Stimulated activated CD4-positive, alpha-beta T cell treated with anti-CD3 and anti-CD28 coated beads, TNF-alpha, amount 100 ng/mL, for 4 hours (primary cell): ENCODE results near the gene MAPRE2.
"Not testable (repeated sequence)": the region's sequence is repeated elsewhere in the genome, so short reads cannot be mapped to it uniquely, and the experiment has no call there.

ENCODE experiments used
- DNase-seq, 3 experiments: peaks; one replicate each; pipeline ENCODE4 v3.0.0-alpha.2; 2020; ENCODE audit warnings: low read depth in 3 of 3

Gene MAPRE2

GRCh38 chr18:35153609-35154272 lies 112.5 kb downstream of the MAPRE2 start:
- DNase-seq, result no peak

DNA sequence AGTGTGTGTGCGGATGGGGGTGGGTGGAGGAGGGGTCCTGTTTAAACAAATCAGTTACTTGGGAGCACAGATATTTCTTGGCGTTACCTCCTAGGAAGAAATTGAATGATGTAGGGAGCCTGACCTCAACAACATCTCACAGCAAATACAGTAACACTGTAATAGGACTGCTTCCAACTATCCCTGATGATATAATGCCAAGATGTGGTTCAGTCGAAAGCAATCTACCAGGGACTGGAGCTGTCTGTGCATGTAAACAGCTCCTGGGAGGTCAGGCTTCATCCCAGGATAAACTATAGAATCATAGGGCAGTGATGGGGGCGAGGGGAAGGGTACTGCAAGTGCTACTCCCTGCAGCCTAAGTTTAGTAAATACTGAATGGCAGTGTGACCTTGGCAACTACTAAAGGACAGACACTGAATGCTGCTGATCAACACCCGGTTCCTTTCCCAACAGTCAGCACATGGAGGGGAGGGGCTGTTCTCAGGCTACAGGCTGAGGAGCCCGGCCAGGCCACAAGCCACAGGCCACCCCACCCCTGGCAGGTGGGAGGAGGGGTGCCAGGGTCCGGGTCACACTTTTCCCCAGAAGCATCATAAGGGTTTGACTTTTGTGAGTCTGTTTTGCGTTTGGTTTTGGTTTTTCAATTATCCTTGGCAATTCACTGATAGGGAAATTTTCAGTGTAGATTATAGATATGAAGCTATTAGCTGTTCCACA lies 114.3 kb downstream of the MAPRE2 start:
- no peak for DNase-seq

- DNase-seq, result no peak
Measured at GRCh38 chr18:35157181-35157580, 116.0 kb downstream of the MAPRE2 start.

- DNase-seq, result no peak
Measured at GRCh38 chr18:35158728-35159450, 117.7 kb downstream of the MAPRE2 start.

- no peak for DNase-seq
Measured at GRCh38 chr18:35159782-35160181, 118.6 kb downstream of the MAPRE2 start.

GRCh38 chr18:35161485-35161884 lies 120.3 kb downstream of the MAPRE2 start:
- no peak for DNase-seq

DNA sequence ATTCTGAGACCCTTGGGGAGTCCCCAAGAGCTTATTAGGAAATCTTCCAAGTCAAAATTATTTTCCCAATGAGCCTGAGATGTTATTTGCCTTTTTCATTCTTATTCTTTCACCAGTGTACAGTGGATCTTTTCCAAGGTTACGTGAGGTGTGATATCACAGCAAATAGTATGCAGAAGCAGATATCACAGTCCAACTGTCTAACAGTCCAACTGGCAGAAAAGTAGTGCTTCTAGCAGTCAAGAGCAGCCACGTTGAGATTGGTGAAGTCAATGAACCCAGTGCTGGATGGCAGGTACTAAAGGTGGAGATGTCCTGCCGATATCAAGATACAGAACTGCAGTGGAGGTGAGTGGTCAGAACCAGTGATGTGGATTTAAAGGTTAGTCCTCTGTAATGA lies 120.7 kb downstream of the MAPRE2 start:
- DNase-seq, result no peak

- DNase-seq, result no peak
Measured at GRCh38 chr18:35163014-35163539, 121.9 kb downstream of the MAPRE2 start.

DNA sequence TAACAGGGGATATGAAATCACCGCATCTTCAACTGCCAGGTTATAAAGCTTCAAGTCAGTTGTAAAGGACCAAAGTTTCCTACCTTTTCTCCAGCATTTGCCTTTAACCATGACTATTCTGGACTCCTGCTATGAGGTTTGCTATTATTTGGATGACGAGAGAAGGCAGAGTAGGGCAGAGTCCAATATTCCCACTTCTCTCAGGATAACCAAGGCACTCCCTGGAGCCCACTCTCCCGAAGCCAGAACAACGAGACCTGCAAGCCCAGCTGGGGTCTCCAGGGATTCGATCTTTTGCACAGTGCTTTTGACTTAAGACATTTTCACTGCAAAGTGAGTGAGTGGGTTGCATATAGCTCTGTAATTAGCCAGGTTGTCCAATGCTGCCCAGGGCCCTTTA lies 122.5 kb downstream of the MAPRE2 start:
- DNase-seq, result no peak

- no peak for DNase-seq
Measured at GRCh38 chr18:35164133-35164532, 122.9 kb downstream of the MAPRE2 start.

DNA sequence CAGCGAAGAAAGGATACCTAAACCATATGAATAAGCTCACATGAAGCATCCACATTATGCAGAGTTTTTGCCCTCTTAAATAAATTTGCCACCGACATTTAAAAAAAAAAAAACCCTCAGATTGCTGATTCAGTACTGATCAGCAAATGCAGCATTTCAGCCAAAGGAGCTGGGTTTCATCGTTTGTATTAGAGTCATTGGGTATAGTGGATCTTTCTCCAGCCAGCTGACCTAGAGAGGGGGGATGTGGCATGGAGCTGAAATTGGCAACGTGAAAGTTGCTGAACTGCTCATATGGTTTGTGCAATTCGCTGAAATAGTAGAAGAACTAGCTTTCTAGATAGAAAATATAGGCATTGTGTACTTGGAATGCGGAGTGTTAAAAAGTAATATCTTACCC lies 126.1 kb downstream of the MAPRE2 start:
- DNase-seq, result no peak

DNA sequence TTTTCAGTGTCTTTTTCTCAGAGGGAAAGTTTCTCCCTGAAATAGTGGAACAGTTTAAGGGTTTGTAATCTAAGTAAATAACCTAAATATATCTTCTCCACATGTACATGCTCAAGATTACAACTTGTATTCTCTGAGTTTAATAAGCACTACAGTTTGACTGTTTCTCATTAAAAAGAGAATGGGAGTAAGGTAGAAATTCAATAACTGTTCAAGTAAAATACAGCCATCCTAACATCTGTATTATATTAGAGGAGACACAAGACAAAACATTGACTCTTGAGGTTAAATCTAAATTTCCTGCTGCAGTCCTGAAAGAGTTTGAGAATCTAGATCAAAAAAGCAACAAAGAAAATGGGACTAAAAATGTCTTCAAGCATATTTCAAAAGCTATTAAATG lies 126.6 kb downstream of the MAPRE2 start:
- DNase-seq, result no peak

DNA sequence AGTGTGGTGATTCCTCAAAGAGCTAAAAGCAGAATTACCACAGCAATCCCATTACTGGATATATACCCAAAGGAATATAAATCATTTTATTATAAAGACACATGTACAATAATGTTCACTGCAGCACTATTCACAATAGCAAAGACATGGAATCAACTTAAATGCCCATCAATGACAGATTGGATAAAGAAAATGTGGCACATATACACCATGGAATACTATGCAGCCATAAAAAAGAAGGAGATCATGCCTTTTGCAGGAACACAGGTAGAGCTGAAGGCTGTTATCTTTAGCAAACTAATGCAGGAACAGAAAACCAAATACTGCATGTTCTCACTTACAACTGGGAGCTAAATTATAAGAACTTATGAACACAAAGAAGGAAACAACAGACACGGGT lies 129.1 kb downstream of the MAPRE2 start:
- DNase-seq, result not testable (repeated sequence)

GRCh38 chr18:35171315-35171987 lies 130.2 kb downstream of the MAPRE2 start:
- DNase-seq, result no peak

DNA sequence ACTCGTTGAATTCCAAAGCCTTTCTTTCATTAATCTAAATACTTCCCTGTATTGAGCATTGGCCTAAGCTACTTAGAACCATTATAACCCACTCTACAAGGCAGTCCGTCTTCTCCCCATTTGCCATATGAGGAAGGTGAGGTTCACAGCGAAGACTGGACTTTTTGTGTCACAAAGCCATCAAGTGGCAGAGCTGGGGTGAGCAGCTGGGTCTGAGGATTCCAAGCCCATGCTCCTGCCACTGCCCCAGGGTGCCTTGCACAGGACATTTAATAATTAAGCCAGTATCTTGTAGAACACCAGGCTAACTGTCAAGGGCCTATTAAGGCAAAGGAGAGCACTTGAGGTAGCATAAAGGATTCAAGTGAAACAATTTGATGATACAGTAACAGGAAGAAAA lies 130.8 kb downstream of the MAPRE2 start:
- DNase-seq, result no peak

- no peak for DNase-seq
Measured at GRCh38 chr18:35172451-35173035, 131.3 kb downstream of the MAPRE2 start.

- DNase-seq, result no peak
Measured at GRCh38 chr18:35174093-35174731, 133.0 kb downstream of the MAPRE2 start.

- no peak for DNase-seq
Measured at GRCh38 chr18:35174745-35175144, 133.5 kb downstream of the MAPRE2 start.

DNA sequence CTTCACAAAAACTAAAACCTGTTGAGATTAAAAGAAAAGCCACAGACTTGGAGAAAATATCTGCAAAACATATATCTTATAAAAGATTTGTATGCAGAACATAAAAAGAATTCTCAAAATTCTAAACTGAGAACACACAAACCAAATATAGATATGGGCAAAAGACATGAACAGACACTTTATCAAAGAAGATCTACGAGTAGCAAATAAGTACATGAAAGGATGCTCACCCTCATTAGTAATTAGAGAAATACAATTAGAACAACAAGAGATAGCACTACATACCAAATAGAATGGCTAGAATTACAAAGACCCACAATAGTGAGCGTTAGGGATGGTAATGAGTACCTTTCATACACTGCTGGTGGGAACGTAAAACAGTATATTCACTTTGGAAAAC lies 135.7 kb downstream of the MAPRE2 start:
- no peak for DNase-seq

- DNase-seq, result no peak
Measured at GRCh38 chr18:35178260-35178659, 137.0 kb downstream of the MAPRE2 start.

- no peak for DNase-seq
Measured at GRCh38 chr18:35179906-35180305, 138.7 kb downstream of the MAPRE2 start.
